Heart right ventricle (tissue), 16 donors: ENCODE measurements around the gene TEF. TPM values are rescaled to one million over a fixed set of nuclear protein-coding genes. Genes with fewer than 3 reads are reported as not detected.

ENCODE experiments used
- ATAC-seq, 8 donors: fragments of 200-7000 bp; cut with Tn5 transposase; one replicate each; pipeline ENCODE4 v1.9.1; 2020; ENCODE audit warnings: mild to moderate bottlenecking in 8 of 8, moderate library complexity in 8 of 8, moderate number of reproducible peaks in 1 of 8
- DNase-seq, 2 donors: peaks; one replicate each; pipeline ENCODE4 v3.0.0-alpha.2; 2020
- H3K27ac ChIP-seq, 10 donors: fragments of 200-600 bp; sonication (generic) in 2 of 10; one replicate each; pipeline versions ENCODE4 v1.5.0 to v1.8.0; 2020 to 2022; ENCODE audit warnings: mild to moderate bottlenecking in 3 of 10
- H3K27me3 ChIP-seq, 7 donors: fragments of 200-600 bp; one replicate each; pipeline ENCODE4 v1.8.0; 2021 to 2022; ENCODE audit warnings: mild to moderate bottlenecking in 2 of 7
- H3K36me3 ChIP-seq, 9 donors: fragments of 200-600 bp; sonication (generic) in 1 of 9; one replicate each; pipeline versions ENCODE4 v1.5.0 to v1.8.0; 2020 to 2022; ENCODE audit warnings: mild to moderate bottlenecking in 2 of 9
- H3K4me1 ChIP-seq, 9 donors: fragments of 200-600 bp; sonication (generic) in 1 of 9; one replicate each; pipeline versions ENCODE4 v1.5.0 to v1.8.0; 2020 to 2022; ENCODE audit warnings: mild to moderate bottlenecking in 4 of 9
- H3K4me3 ChIP-seq, 10 donors: fragments of 200-600 bp; sonication (generic) in 2 of 10; one replicate each; pipeline versions ENCODE4 v1.5.0 to v1.8.0; 2020 to 2022; ENCODE audit warnings: mild to moderate bottlenecking in 7 of 10, moderate library complexity in 2 of 10
- H3K9me3 ChIP-seq, 11 donors: fragments of 200-600 bp in 10 of 11; sonication (generic) in 2 of 11; one replicate each; pipeline versions ENCODE4 v1.5.0 to v1.8.0; 2013 to 2022; ENCODE audit warnings: mild to moderate bottlenecking in 2 of 11, control low read depth in 1 of 11, moderate library complexity in 1 of 11
- WGBS, 2 donors: extraction: QIAGEN DNeasy Blood & Tissue Kit; methylation state at CpG; one replicate each; pipeline ENCODE4 v1.1.7; 2013; ENCODE audit warnings: inconsistent platforms in 1 of 2; 5-methylcytosine and 5-hydroxymethylcytosine counted together
- intact Hi-C, 10 donors: fragments of 100-400 bp; cut with DNase I; formaldehyde crosslinking; loops; one replicate each; pipeline versions ENCODE4 v1.11.1 to v1.14.2; 2022
- polyA plus RNA-seq, 2 donors: library from polyadenylated mRNA; stranded (reverse); fragments of 200-250 nt; gene quantifications; one replicate each; pipeline ENCODE4 v1.2.3, GENCODE V29; 2013
- total RNA-seq, 10 donors: library from RNA; stranded (reverse); fragmentation: NEBNext Ultra II Directional in 3 of 10; extraction: Animal tissue kit (Norgen Biotek cat#: 25700) in 3 of 10; gene quantifications; one replicate each; pipeline versions ENCODE4 v1.2.1 to v1.2.4, GENCODE V29; 2021 to 2023
- TF ChIP-seq, protein P1 (sequence below), 9 donors: fragments of 200-600 bp; sonication (generic) in 2 of 9; IDR thresholded peaks; one replicate each; pipeline versions ENCODE4 v1.5.0 to v1.8.0; 2021 to 2022; ENCODE audit warnings: antibody characterized with exemption in 9 of 9, mild to moderate bottlenecking in 5 of 9, moderate library complexity in 1 of 9
- donor health status: Arrhythmogenic right ventricular cardiomyopathy.
- donor health status: ischemic (EF 13 %, LVEDD 7.1; RV severe dilation, severe dysfunction).
- donor health status: healthy with polysubstance abuse.
- donor health status: DM: no; HTN: yes; CAD: no.
- donor health status: DM: no; HTN: no; CAD: no.
- donor health status: ischemic (EF 25% LVEDD 6.9; RV normal size, moderate dysfunction).
- donor health status: ischemic (EF 25% LVEDD 5.7; RV mildly dilated, moderate dysfunction).
- donor health status: healthy.
- donor health status: DM: yes; HTN: yes; CAD: no.
- donor health status: Ischemic cardiomyopathy.
- donor health status: ischemic (EF 35%, LVEDD 5.7; RV mildly dilated, moderate dysfunction).
- donor health status: nonischemic (EF 11% LVEDD 7.7; RV severe dilation, severe dysfunction).
- donor health status: DM: yes; HTN: yes; CAD: no.
- donor health status: PGD.
- donor health status: ischemic (EF 29% LVEDD 5.4; RV normal size, mild dysfunction).
- donor health status: nonischemic (EF 23%, LVEDD 6.1; RV moderate dilation, normal function).

Gene TEF
- total and polyA plus RNA-seq, 12 donors = 5.5 to 29.1 (median 16.9) TPM

DNA sequence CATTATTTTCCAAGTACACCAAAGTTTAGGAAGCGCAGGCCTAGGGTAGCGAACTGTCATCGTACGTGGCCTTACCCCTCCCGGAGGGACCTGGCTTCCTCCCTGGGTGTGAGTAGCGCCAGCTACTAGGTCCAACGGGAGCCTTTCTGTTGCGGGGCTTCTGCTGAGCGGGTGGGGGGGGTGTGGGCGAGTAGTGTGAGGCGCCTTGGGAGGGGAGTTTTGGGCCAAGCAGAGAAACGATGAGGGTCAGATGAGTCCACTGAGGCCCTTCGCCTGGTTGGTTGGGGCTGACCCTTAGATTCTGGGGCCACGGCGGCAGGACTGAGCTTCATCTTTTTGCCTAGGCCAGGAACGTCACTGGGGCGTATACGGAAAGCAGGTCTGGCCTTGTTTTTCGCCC lies 868 bp downstream of the TEF start:
- TF ChIP-seq, protein P1, sequence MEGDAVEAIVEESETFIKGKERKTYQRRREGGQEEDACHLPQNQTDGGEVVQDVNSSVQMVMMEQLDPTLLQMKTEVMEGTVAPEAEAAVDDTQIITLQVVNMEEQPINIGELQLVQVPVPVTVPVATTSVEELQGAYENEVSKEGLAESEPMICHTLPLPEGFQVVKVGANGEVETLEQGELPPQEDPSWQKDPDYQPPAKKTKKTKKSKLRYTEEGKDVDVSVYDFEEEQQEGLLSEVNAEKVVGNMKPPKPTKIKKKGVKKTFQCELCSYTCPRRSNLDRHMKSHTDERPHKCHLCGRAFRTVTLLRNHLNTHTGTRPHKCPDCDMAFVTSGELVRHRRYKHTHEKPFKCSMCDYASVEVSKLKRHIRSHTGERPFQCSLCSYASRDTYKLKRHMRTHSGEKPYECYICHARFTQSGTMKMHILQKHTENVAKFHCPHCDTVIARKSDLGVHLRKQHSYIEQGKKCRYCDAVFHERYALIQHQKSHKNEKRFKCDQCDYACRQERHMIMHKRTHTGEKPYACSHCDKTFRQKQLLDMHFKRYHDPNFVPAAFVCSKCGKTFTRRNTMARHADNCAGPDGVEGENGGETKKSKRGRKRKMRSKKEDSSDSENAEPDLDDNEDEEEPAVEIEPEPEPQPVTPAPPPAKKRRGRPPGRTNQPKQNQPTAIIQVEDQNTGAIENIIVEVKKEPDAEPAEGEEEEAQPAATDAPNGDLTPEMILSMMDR (IDR thresholded peaks at IDR 0.05) = no peak
- WGBS, 2 donors = 14 to 15% methylated on average over 19 of the region's 19 CpGs
- H3K4me3 ChIP-seq = peak overlapping the region; percentile 61 to 93 (median 82)
- intact Hi-C loops = loop anchor here in 3 of 10 donors (5.0 kb wide), 2 partner anchors 80 to 95 kb away; partner anchors contain the start of genes RANGAP1 (in 3 of the 3) and ZC3H7B (in 1 of the 3)
- ATAC-seq (no peak), DNase-seq (peak in 1 of 2 donors; percentile 32)
- H3K9me3 ChIP-seq = no peaks in the 10 kb centered on the region
- H3K27me3 ChIP-seq = no peaks in the 10 kb centered on the region
- peaks cover 9 to 43% (median 24%) of the 10 kb centered on the region in 9 donors for H3K4me1 ChIP-seq
- peak overlapping the region; percentile 94 to 99 (median 96) for H3K27ac ChIP-seq
- peaks cover 0 to 19% (median 4%) of the 10 kb centered on the region in 9 donors for H3K36me3 ChIP-seq

DNA sequence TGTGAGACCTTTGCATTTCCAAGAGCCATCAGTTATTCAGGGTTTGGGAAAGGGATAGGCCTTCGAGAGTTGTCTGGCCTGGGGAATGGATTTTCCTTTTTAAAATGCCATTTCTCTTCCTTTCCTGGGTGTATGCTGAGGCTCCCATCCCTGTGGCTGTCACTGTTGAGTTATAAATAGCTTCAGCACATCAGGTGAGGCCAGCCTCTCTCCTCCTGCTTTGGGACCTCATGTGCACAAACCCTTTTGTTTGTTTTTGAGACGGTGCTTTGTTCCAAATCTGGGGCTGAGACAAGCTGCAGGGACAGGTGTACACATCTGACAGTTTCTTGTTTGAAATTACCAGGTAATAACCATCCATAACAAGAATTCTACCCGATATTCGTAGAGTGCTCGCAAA lies 1.3 kb downstream of the TEF start:
- intact Hi-C loops = loop anchor here in 3 of 10 donors (5.0 kb wide), 2 partner anchors 81 to 96 kb away; partner anchors contain the start of genes RANGAP1 (in 3 of the 3) and ZC3H7B (in 1 of the 3)
- TF ChIP-seq, protein P1 (IDR thresholded peaks at IDR 0.05) = no peak
- ATAC-seq (no peak), DNase-seq (no peak)
- Histone ChIP-seq H3K4me3 (peak overlapping the region in 9 of 10 donors; percentile 64 to 93 (median 84)), H3K4me1 (peaks cover 9 to 43% (median 24%) of the 10 kb centered on the region in 9 donors), H3K27ac (peak overlapping the region; percentile 94 to 99 (median 96)), H3K27me3 (no peaks in the 10 kb centered on the region), H3K9me3 (no peaks in the 10 kb centered on the region), H3K36me3 (peaks cover 0 to 24% (median 8%) of the 10 kb centered on the region in 9 donors)
- 70 to 73% methylated on average over 5 of the region's 5 CpGs for WGBS, 2 donors

DNA sequence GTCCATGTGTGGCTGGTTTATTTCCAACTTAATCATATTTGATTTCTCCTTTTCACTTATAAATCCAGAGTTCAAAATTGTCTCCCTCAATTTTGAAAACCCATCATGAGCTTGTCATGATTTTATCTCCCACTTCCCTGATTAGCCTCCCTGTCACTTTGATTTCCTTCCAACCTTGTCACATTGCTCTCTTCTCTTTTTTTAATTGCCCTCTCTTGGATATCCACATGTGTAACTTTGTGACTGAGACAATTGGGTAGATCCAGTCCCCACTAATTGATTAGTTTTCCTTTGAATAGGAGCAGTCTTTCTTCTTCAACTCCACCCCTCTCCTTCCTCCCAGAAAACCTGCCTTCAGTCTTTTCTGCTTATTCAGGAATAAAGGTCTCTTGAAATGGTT lies 2.4 kb downstream of the TEF start:
- Histone ChIP-seq H3K4me1 (peaks cover 9 to 43% (median 24%) of the 10 kb centered on the region in 9 donors), H3K27ac (peak overlapping the region in 2 of 10 donors; percentile 28 to 96), H3K36me3 (peaks cover 0 to 34% (median 18%) of the 10 kb centered on the region in 9 donors), H3K9me3 (no peaks in the 10 kb centered on the region), H3K4me3 (no peak overlapping the region), H3K27me3 (no peaks in the 10 kb centered on the region)
- no peak for DNase-seq
- intact Hi-C loops = loop anchor here in 3 of 10 donors (5.0 kb wide), 2 partner anchors 82 to 97 kb away; partner anchors contain the start of genes RANGAP1 (in 3 of the 3) and ZC3H7B (in 1 of the 3)
- no peak for ATAC-seq
- TF ChIP-seq, protein P1 (IDR thresholded peaks at IDR 0.05) = no peak

DNA sequence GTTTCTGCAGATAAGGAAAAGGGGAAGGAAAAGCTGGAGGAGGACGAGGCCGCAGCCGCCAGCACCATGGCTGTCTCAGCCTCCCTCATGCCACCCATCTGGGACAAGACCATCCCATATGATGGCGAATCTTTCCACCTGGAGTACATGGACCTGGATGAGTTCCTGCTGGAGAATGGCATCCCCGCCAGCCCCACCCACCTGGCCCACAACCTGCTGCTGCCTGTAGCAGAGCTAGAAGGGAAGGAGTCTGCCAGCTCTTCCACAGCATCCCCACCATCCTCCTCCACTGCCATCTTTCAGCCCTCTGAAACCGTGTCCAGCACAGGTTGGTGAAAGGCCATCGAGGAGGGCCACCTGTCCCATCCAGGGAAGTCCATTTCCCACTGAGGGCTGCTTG lies 5.6 kb downstream of the TEF start:
- H3K27ac ChIP-seq = no peak overlapping the region
- H3K9me3 ChIP-seq = no peaks in the 10 kb centered on the region
- 89% methylated on average over 7 of the region's 7 CpGs for WGBS, 2 donors
- intact Hi-C loops = no loop called here
- ATAC-seq (no peak), DNase-seq (no peak)
- TF ChIP-seq, protein P1 (IDR thresholded peaks at IDR 0.05) = no peak
- H3K27me3 ChIP-seq = no peaks in the 10 kb centered on the region
- H3K4me3 ChIP-seq = no peak overlapping the region
- peaks cover 0 to 66% (median 41%) of the 10 kb centered on the region in 9 donors for H3K36me3 ChIP-seq
- peaks cover 0 to 28% (median 21%) of the 10 kb centered on the region in 9 donors for H3K4me1 ChIP-seq
